ENCODE measurements around the gene LEP.
A peak's percentile ranks its signal among the peaks of the same experiment; 100 is the strongest.
"Not testable (repeated sequence)": the region's sequence is repeated elsewhere in the genome, so short reads cannot be mapped to it uniquely, and the experiment has no call there.

The LEP gene

GRCh38 chr7:128274884-128275603 lies 34.0 kb downstream of the LEP start:
- Histone ChIP-seq H3K27me3 (ENCODE audit: control insufficient read depth, insufficient read depth, low read length) (no peaks in the 10 kb centered on the region), H3K4me3 (ENCODE audit: low read depth, low read length) (no peak overlapping the region), H3K4me1 (ENCODE audit: control insufficient read depth, insufficient read depth, low read length) (peaks cover 27% of the 10 kb centered on the region), H3K9me3 (ENCODE audit: control insufficient read depth, insufficient read depth, low read length) (no peaks in the 10 kb centered on the region; the same call in 1 of the 2 replicates), H3K9ac (ENCODE audit: low read depth, low read length) (no peak overlapping the region), H3K27ac (ENCODE audit: low read depth, low read length) (no peak overlapping the region), H3K36me3 (ENCODE audit: control insufficient read depth, insufficient read depth, low read length) (no peaks in the 10 kb centered on the region)

- Histone ChIP-seq H3K36me3 (ENCODE audit: control insufficient read depth, insufficient read depth, low read length) (no peaks in the 10 kb centered on the region), H3K4me1 (ENCODE audit: control insufficient read depth, insufficient read depth, low read length) (peaks cover 27% of the 10 kb centered on the region), H3K4me3 (ENCODE audit: low read depth, low read length) (no peak overlapping the region), H3K9me3 (ENCODE audit: control insufficient read depth, insufficient read depth, low read length) (peaks cover 4% of the 10 kb centered on the region), H3K9ac (ENCODE audit: low read depth, low read length) (no peak overlapping the region), H3K27ac (ENCODE audit: low read depth, low read length) (no peak overlapping the region), H3K27me3 (ENCODE audit: control insufficient read depth, insufficient read depth, low read length) (no peaks in the 10 kb centered on the region)
Observed at GRCh38 chr7:128275681-128276080, 34.6 kb downstream of the LEP start.

GRCh38 chr7:128278366-128278765 lies 37.3 kb downstream of the LEP start:
- Histone ChIP-seq H3K9me3 (ENCODE audit: control insufficient read depth, insufficient read depth, low read length) (peaks cover 4% of the 10 kb centered on the region), H3K4me1 (ENCODE audit: control insufficient read depth, insufficient read depth, low read length) (peaks cover 10% of the 10 kb centered on the region), H3K4me3 (ENCODE audit: low read depth, low read length) (no peak overlapping the region), H3K27ac (ENCODE audit: low read depth, low read length) (no peak overlapping the region), H3K27me3 (ENCODE audit: control insufficient read depth, insufficient read depth, low read length) (no peaks in the 10 kb centered on the region), H3K9ac (ENCODE audit: low read depth, low read length) (no peak overlapping the region), H3K36me3 (ENCODE audit: control insufficient read depth, insufficient read depth, low read length) (no peaks in the 10 kb centered on the region)

DNA sequence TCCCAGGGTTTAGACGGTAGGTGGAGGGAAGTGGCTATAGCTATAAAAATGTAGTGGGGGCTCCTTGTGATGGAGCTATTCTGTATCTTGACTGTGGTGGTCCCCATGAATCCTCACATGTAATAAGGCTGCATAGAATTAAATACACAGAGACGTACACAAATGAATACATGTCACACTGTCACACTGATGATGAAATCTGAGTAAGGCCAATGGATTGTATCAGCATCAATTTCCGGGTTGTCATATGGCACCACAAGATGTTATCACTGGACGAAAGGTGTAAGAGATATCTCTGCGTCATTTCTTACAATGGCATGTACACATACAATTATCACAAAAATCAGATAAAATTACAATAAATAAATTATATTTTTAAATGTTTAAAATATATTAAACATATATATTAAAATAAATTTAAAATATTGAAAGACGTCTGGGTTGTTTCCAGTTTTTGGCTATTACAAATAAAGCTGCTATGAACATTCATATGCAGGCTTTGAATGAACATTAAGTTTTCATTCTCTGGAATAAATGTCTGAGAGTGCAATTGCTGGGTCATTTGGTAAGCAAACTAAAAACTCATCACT lies 38.1 kb downstream of the LEP start:
- no peaks in the 10 kb centered on the region for H3K27me3 ChIP-seq (ENCODE audit: control insufficient read depth, insufficient read depth, low read length)
- no peak overlapping the region for H3K4me3 ChIP-seq (ENCODE audit: low read depth, low read length)
- no peak overlapping the region for H3K9ac ChIP-seq (ENCODE audit: low read depth, low read length)
- peaks cover 3% of the 10 kb centered on the region; the same call in 1 of the 2 replicates for H3K4me1 ChIP-seq (ENCODE audit: control insufficient read depth, insufficient read depth, low read length)
- H3K9me3 ChIP-seq (ENCODE audit: control insufficient read depth, insufficient read depth, low read length), result peaks cover 4% of the 10 kb centered on the region
- H3K27ac ChIP-seq (ENCODE audit: low read depth, low read length), result no peak overlapping the region
- no peaks in the 10 kb centered on the region for H3K36me3 ChIP-seq (ENCODE audit: control insufficient read depth, insufficient read depth, low read length)

DNA sequence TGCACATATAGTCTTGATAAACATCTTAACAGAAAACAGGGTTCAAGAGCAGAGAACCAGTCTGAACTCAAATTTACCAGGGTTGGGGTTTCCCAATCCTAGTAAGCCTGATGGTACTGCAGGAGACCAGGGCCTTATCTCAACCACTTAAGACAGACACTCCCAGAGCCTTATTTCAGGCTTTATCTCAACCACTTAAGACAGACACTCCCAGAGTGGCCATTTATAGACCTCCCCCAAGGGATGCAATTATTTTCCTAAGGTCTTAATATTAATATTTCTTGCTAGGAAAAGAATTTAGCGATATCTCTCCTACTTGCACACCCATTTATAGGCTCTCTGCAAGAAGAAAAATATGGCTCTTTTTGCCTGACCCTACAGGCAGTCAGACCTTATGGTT lies 39.4 kb downstream of the LEP start:
- not testable (repeated sequence) for H3K4me1 ChIP-seq (ENCODE audit: control insufficient read depth, insufficient read depth, low read length); H3K27me3 ChIP-seq (ENCODE audit: control insufficient read depth, insufficient read depth, low read length); H3K9ac ChIP-seq (ENCODE audit: low read depth, low read length)

DNA sequence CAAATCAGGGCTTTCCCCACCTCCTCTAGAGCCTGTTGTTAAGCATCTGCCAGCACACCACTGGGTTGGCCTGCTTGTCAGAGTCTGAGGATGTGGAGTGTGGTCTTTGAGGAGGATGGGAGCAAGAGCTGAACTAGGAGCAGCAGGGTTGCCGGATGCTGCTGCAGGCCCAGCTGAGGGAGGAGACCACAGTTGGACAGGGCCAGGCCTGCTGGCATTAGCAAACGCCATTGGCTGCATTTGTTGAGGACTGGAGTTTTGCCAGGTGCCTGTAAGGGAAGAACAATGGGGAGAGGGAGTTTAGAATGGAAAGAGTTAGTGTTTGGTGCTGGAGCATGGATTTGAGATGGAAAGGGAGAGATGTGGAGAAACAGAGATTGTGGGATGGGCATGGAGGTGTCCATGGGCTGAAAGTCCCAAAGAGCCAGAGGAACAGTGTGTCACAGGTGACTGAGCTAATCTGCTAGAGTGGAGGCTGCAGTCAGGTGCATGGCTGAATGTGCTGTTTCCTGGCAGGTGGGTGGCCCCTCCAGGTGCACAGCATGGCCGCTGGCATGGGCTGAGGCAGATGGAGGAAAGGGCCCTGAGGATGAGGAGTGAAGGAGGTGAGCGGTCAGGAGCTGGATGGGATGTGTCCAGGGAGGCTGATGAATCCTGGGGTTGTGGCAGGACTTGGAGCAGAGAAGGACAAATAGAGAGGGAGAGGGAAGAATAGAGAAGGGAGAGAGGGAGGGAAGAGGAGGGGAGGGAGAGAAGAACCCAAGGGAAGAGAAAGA lies 40.7 kb downstream of the LEP start:
- Histone ChIP-seq H3K27ac (ENCODE audit: low read depth, low read length) (no peak overlapping the region), H3K9ac (ENCODE audit: low read depth, low read length) (no peak overlapping the region), H3K4me3 (ENCODE audit: low read depth, low read length) (no peak overlapping the region), H3K27me3 (ENCODE audit: control insufficient read depth, insufficient read depth, low read length) (no peaks in the 10 kb centered on the region), H3K9me3 (ENCODE audit: control insufficient read depth, insufficient read depth, low read length) (peaks cover 4% of the 10 kb centered on the region), H3K36me3 (ENCODE audit: control insufficient read depth, insufficient read depth, low read length) (no peaks in the 10 kb centered on the region), H3K4me1 (ENCODE audit: control insufficient read depth, insufficient read depth, low read length) (no peaks in the 10 kb centered on the region)

More for the DNA sequence above, 39.4 kb downstream of the LEP start:
- H3K36me3 ChIP-seq (ENCODE audit: control insufficient read depth, insufficient read depth, low read length); H3K9me3 ChIP-seq (ENCODE audit: control insufficient read depth, insufficient read depth, low read length); H3K4me3 ChIP-seq (ENCODE audit: low read depth, low read length); H3K27ac ChIP-seq (ENCODE audit: low read depth, low read length): not testable (repeated sequence)

- Histone ChIP-seq H3K36me3 (ENCODE audit: control insufficient read depth, insufficient read depth, low read length) (no peaks in the 10 kb centered on the region), H3K4me1 (ENCODE audit: control insufficient read depth, insufficient read depth, low read length) (no peaks in the 10 kb centered on the region), H3K27me3 (ENCODE audit: control insufficient read depth, insufficient read depth, low read length) (no peaks in the 10 kb centered on the region), H3K4me3 (ENCODE audit: low read depth, low read length) (no peak overlapping the region), H3K27ac (ENCODE audit: low read depth, low read length) (no peak overlapping the region), H3K9ac (ENCODE audit: low read depth, low read length) (no peak overlapping the region), H3K9me3 (ENCODE audit: control insufficient read depth, insufficient read depth, low read length) (peaks cover 4% of the 10 kb centered on the region)
Observed at GRCh38 chr7:128284102-128284501, 43.0 kb downstream of the LEP start.

DNA sequence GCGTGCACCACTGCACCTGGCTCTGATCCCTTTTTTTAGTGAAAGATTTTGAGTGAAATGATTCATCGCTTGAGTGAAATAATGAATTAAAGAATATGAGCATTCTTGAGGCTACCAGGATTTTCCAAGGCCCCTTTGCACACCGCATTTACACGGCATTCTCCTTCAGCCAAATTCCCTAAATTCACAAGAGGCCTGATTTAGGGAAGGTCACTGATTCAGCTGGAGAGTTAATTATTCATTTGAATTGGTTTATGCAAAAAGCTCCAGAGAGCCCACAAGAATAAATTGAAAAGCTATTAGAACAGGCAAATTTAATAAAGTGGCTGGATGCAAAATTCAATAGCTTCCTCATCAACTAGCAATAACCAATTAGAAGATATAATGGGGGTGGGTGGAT lies 46.5 kb downstream of the LEP start:
- Histone ChIP-seq H3K4me3 (ENCODE audit: low read depth, low read length) (no peak overlapping the region), H3K9me3 (ENCODE audit: control insufficient read depth, insufficient read depth, low read length) (peaks cover 6% of the 10 kb centered on the region), H3K27ac (ENCODE audit: low read depth, low read length) (no peak overlapping the region), H3K27me3 (ENCODE audit: control insufficient read depth, insufficient read depth, low read length) (no peaks in the 10 kb centered on the region), H3K4me1 (ENCODE audit: control insufficient read depth, insufficient read depth, low read length) (no peaks in the 10 kb centered on the region), H3K36me3 (ENCODE audit: control insufficient read depth, insufficient read depth, low read length) (no peaks in the 10 kb centered on the region; the same call in 1 of the 2 replicates), H3K9ac (ENCODE audit: low read depth, low read length) (no peak overlapping the region)

DNA sequence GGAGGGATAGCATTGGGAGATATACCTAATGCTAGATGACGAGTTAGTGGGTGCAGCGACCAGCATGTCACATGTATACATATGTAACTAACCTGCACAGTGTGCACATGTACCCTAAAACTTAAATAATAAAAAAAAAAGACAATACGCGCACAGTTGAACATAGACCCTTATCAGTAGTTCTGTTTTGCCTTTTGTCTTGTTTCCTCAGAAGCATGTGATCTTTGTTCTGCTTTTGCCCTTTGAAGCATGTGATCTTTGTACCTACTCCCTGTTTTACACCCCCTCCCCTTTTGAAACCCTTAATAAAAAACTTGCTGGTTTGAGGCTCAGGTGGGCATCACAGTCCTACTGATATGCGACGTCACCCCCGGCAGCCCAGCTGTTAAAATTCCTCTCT lies 56.9 kb downstream of the LEP start:
- not testable (repeated sequence) for H3K27ac ChIP-seq (ENCODE audit: low read depth, low read length); H3K36me3 ChIP-seq (ENCODE audit: control insufficient read depth, insufficient read depth, low read length); H3K4me3 ChIP-seq (ENCODE audit: low read depth, low read length); H3K27me3 ChIP-seq (ENCODE audit: control insufficient read depth, insufficient read depth, low read length); H3K9ac ChIP-seq (ENCODE audit: low read depth, low read length); H3K9me3 ChIP-seq (ENCODE audit: control insufficient read depth, insufficient read depth, low read length)
- H3K4me1 ChIP-seq (ENCODE audit: control insufficient read depth, insufficient read depth, low read length), result peaks cover 27% of the 10 kb centered on the region

DNA sequence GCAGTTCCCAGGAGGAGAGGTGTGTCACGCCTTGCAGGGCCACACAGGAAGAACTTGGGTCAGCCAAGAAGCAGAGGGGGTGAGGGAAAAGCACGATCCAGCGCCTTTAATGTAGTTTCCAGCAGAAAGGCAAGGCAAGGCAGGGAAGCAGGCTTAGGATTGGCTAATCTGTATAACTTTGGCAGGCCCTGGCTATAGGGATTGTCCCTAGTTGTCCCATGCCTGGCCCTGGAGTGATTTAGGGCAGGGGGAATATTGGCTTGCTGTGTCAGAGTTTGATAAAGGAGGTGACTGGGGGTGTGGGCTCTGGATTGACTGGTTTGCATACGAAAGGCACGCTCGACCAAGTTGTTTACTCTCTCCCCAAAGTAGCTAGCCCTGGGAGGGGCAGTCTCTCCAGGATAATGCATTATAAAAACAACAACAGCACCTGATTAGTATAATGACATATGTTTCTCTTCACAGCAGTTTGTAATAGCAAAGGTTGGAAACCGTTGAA lies 58.1 kb downstream of the LEP start:
- peaks cover 11% of the 10 kb centered on the region for H3K36me3 ChIP-seq (ENCODE audit: control insufficient read depth, insufficient read depth, low read length)
- no peaks in the 10 kb centered on the region for H3K9me3 ChIP-seq (ENCODE audit: control insufficient read depth, insufficient read depth, low read length)
- H3K27ac ChIP-seq (ENCODE audit: low read depth, low read length), result peak overlapping the region; percentile 83
- H3K27me3 ChIP-seq (ENCODE audit: control insufficient read depth, insufficient read depth, low read length), result no peaks in the 10 kb centered on the region
- peaks cover 27% of the 10 kb centered on the region for H3K4me1 ChIP-seq (ENCODE audit: control insufficient read depth, insufficient read depth, low read length)
- H3K4me3 ChIP-seq (ENCODE audit: low read depth, low read length), result peak overlapping the region; percentile 28
- H3K9ac ChIP-seq (ENCODE audit: low read depth, low read length), result no peak overlapping the region

DNA sequence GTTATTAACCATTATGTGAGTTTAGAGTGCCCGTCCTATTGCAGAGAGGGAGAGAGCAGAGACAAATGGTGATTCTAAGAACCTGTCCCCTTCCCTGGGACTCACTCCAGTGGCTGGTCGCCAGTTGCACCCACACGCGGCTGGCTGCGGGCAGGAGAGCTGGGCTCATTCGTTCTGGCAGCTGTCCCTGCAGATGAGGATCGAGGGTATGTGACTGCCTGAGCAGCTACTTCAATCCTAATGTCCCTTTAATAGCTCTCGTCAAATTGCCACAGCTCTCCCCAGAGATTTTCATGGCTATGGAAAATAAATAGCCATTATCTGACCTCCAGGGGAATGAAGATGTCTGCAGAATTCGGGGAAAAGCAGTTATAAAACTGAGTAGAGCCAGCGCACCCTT lies 61.1 kb downstream of the LEP start:
- H3K36me3 ChIP-seq (ENCODE audit: control insufficient read depth, insufficient read depth, low read length), result peaks cover 36% of the 10 kb centered on the region
- no peak overlapping the region for H3K4me3 ChIP-seq (ENCODE audit: low read depth, low read length)

More for the DNA sequence above, 61.1 kb downstream of the LEP start:
- no peaks in the 10 kb centered on the region for H3K9me3 ChIP-seq (ENCODE audit: control insufficient read depth, insufficient read depth, low read length)
- H3K27me3 ChIP-seq (ENCODE audit: control insufficient read depth, insufficient read depth, low read length), result no peaks in the 10 kb centered on the region
- H3K27ac ChIP-seq (ENCODE audit: low read depth, low read length), result no peak overlapping the region
- H3K9ac ChIP-seq (ENCODE audit: low read depth, low read length), result no peak overlapping the region
- H3K4me1 ChIP-seq (ENCODE audit: control insufficient read depth, insufficient read depth, low read length), result peaks cover 27% of the 10 kb centered on the region
